Measurements from ENCODE around the gene ATXN7L1. TPM values are rescaled to one million over a fixed set of nuclear protein-coding genes. Genes with fewer than 3 reads are reported as not detected.

ATXN7L1 gene
- polyA plus RNA-seq, 1 experiment, result 2.7 TPM

DNA sequence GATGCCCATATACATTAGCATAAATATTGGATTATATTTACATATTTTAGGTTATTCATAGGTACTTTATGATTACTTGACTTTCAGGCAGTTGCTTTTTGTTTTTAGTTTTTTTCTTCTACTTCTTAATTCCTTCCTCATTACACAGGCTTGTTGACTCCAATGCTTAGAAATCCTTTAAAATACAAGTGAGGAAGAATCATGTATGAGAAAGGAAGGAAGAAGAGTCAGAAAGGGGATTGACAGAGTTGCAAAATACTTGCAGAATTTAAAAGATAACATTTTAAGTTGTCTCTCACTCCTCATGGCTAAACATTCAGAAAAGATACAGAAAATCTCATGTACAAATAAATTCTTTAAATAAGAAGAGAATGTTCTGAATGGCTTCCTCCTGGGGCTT, 61.9 kb downstream of the ATXN7L1 start:
- ChIA-PET CTCF (interaction anchor here (0.9 kb wide), 1 partner anchor 37 kb away, joined by 3 read pairs; no protein-coding TSS in a partner anchor), POLR2A (no interaction called here)
- no peak overlapping the region for H3K4me3 ChIP-seq (ENCODE audit: low read depth, low read length)
- H3K36me3 ChIP-seq (ENCODE audit: control insufficient read depth, insufficient read depth, low read length), result no peaks in the 10 kb centered on the region
- H3K27me3 ChIP-seq (ENCODE audit: control insufficient read depth, insufficient read depth, low read length), result no peaks in the 10 kb centered on the region
- DNase-seq (ENCODE audit: low read depth), result no peak
- TF ChIP-seq, protein P1, sequence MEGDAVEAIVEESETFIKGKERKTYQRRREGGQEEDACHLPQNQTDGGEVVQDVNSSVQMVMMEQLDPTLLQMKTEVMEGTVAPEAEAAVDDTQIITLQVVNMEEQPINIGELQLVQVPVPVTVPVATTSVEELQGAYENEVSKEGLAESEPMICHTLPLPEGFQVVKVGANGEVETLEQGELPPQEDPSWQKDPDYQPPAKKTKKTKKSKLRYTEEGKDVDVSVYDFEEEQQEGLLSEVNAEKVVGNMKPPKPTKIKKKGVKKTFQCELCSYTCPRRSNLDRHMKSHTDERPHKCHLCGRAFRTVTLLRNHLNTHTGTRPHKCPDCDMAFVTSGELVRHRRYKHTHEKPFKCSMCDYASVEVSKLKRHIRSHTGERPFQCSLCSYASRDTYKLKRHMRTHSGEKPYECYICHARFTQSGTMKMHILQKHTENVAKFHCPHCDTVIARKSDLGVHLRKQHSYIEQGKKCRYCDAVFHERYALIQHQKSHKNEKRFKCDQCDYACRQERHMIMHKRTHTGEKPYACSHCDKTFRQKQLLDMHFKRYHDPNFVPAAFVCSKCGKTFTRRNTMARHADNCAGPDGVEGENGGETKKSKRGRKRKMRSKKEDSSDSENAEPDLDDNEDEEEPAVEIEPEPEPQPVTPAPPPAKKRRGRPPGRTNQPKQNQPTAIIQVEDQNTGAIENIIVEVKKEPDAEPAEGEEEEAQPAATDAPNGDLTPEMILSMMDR (IDR thresholded peaks at IDR 0.05; ENCODE audit: insufficient read depth, low read depth, low read length), result no peak

DNA sequence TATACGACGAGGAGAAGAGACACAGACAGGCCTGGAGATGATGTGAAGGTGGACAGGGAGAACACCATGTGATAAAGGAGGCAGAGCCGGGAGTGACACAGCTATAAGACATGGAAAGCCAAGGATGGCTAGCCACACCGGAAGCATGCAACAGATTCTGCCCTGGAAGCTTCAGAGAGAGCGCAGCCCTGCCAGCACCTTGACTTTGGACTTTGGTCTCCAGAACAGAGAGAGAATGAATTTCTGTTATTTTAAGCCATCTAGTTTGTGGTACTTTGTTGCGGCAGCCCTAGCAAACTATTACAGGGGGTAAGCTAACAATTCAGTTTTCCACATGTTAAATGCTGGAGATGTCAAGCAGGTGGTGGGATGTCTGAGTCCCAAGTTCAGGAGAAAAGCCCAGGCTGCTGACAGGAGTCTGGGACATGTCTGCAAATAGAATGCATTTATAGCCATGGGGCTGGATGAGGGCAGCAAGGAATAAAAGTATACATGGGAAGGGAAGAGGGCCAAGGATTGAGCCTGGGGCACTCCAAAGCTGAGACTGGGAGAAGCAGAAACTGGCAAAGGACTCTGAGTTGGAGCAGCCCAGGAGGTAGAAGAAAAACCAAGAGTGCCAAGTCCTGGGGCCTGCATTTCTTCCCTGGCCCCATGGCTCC, 65.1 kb downstream of the ATXN7L1 start:
- H3K36me3 ChIP-seq (ENCODE audit: control insufficient read depth, insufficient read depth, low read length), result no peaks in the 10 kb centered on the region
- no peaks in the 10 kb centered on the region for H3K27me3 ChIP-seq (ENCODE audit: control insufficient read depth, insufficient read depth, low read length)
- TF ChIP-seq, protein P1 (IDR thresholded peaks at IDR 0.05; ENCODE audit: insufficient read depth, low read depth, low read length), result no peak
- CTCF ChIA-PET, result no interaction called here
- no peak for DNase-seq (ENCODE audit: low read depth)
- H3K4me3 ChIP-seq (ENCODE audit: low read depth, low read length), result no peak overlapping the region
- POLR2A ChIA-PET, result no interaction called here

DNA sequence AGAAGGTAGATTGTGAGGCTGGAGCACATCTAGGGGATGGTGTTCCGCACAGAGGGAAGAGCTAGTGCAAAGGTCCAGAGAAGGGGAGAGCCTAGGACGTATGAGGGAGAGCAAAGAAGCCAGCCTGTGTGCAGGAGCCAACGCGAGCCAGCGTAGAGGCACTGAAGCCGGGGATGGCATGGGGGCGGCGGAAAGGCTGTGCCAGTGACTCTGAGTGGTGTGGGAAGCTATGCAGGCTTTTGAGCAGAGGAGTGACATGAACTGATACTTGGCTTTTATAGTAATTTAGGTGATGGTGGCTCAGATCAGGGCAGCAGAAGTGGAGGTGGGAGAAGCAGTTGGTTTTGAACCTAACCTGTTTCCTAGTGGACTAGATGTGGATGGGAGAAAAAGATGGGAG, 65.8 kb downstream of the ATXN7L1 start:
- CTCF ChIA-PET, result no interaction called here
- POLR2A ChIA-PET, result no interaction called here
- no peaks in the 10 kb centered on the region for H3K36me3 ChIP-seq (ENCODE audit: control insufficient read depth, insufficient read depth, low read length)

DNA sequence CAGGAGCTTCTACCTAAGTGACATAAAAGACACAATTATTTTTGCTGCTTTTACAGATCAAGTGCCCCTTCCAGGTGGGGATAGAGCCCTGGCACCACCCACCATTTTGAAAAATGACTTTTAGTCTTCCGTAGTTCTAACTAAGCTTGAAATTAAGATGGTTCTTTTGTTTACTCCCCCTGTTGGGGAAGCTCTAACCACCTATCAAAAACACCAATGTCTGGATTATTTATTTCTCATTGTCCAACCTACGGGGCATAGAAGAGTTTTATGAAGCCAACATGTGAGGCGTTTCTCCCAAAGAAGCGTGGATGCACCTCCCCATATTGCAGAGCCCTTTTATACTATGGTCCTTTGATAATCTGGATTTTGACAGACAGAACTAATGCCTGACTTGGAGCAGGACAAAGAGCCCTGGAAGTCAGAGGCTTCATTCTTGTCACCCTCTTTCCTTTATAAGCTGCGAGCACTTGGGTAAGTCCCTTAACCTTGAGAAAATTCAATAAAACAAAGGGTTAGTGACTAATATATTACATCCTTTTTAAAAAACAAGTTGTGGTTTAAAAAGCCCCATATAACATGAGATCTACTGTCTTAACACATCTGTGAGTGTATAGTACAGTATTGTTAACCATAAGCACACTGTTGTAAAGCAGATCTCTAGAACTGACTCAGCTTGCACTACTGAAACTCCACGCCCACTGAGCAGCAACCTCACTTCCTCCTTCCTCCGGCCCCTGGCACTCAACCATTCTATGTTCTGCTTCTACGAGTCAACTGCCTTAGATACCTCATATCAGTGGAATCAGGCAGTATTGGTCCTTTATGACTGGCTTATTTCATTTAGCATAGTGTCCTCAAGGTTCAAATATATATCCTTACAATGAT, 67.5 kb downstream of the ATXN7L1 start:
- H3K27me3 ChIP-seq (ENCODE audit: control insufficient read depth, insufficient read depth, low read length), result no peaks in the 10 kb centered on the region
- H3K36me3 ChIP-seq (ENCODE audit: control insufficient read depth, insufficient read depth, low read length), result no peaks in the 10 kb centered on the region
- TF ChIP-seq, protein P1 (IDR thresholded peaks at IDR 0.05; ENCODE audit: insufficient read depth, low read depth, low read length), result no peak
- CTCF ChIA-PET, result interaction anchor here (0.6 to 1.2 kb wide), 3 partner anchors 10 to 153 kb away, joined by 3 read pairs; no protein-coding TSS in a partner anchor
- POLR2A ChIA-PET, result no interaction called here
- H3K4me3 ChIP-seq (ENCODE audit: low read depth, low read length), result no peak overlapping the region
- DNase-seq (ENCODE audit: low read depth), result no peak

More for the DNA sequence above, 65.8 kb downstream of the ATXN7L1 start:
- no peak for DNase-seq (ENCODE audit: low read depth)
- Histone ChIP-seq H3K27me3 (ENCODE audit: control insufficient read depth, insufficient read depth, low read length) (no peaks in the 10 kb centered on the region), H3K4me3 (ENCODE audit: low read depth, low read length) (no peak overlapping the region)
- TF ChIP-seq, protein P1 (IDR thresholded peaks at IDR 0.05; ENCODE audit: insufficient read depth, low read depth, low read length), result no peak

DNA sequence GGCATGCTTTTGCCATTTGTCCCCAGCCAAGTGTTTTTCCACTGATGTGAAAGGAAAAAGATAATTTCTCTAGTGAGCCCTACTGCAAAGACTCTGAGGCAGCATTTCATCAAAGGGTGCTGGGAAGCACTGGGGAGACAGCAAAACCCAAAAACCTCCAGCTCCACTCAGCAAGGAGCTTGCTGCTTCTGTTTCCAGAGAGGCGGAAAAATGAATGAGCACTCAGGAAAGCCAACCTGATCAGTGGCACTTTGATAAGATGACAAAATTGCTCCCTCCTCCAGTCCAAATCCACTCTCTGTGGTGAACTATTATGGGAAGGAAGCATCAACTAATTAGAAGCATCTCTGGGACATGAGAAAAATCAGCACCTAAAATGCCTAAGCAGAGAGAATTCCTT, 68.2 kb downstream of the ATXN7L1 start:
- CTCF ChIA-PET, result interaction anchor here (0.6 kb wide), 2 partner anchors 64 to 152 kb away, joined by 3 read pairs; no protein-coding TSS in a partner anchor
- Histone ChIP-seq H3K27me3 (ENCODE audit: control insufficient read depth, insufficient read depth, low read length) (no peaks in the 10 kb centered on the region), H3K4me3 (ENCODE audit: low read depth, low read length) (no peak overlapping the region), H3K36me3 (ENCODE audit: control insufficient read depth, insufficient read depth, low read length) (no peaks in the 10 kb centered on the region)
- POLR2A ChIA-PET, result no interaction called here
- no peak for DNase-seq (ENCODE audit: low read depth)
- TF ChIP-seq, protein P1 (IDR thresholded peaks at IDR 0.05; ENCODE audit: insufficient read depth, low read depth, low read length), result no peak

Measured in BJ (cell line).